HG03097 (cell line): ENCODE measurements around the gene EGFL8.
"Not testable (repeated sequence)": the region's sequence is repeated elsewhere in the genome, so short reads cannot be mapped to it uniquely, and the experiment has no call there.

Experiments
- ATAC-seq: cut with Tn5 transposase; IDR thresholded peaks from one replicate; pipeline ENCODE4 v1.9.1; 2021; ENCODE audit not compliant: unreplicated experiment, low FRiP score

EGFL8 gene

DNA sequence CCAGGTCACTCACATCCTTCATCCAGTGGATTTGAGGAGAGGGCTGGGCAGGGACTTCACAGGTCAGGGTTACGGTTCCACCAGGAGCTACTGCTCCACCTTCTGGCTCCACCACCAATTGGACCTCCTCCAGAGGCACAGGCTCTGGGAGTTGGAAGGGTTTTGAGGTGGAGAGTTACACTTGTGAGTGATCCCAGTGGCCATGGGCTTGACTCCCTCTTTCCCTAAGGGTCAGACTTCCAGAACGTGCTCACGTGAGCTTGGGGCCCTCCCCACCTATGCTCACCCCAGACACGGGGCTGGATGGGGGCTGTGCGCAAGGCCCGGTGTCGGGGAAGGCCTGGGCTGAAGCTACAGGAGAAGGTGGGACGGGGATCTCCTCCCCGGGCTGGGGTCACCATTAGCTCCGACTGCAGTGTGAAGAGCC, 18.2 kb downstream of the EGFL8 start:
- no peak for ATAC-seq

- ATAC-seq = no peak
Observed at GRCh38 chr6:32183030-32183429, 18.6 kb downstream of the EGFL8 start.

DNA sequence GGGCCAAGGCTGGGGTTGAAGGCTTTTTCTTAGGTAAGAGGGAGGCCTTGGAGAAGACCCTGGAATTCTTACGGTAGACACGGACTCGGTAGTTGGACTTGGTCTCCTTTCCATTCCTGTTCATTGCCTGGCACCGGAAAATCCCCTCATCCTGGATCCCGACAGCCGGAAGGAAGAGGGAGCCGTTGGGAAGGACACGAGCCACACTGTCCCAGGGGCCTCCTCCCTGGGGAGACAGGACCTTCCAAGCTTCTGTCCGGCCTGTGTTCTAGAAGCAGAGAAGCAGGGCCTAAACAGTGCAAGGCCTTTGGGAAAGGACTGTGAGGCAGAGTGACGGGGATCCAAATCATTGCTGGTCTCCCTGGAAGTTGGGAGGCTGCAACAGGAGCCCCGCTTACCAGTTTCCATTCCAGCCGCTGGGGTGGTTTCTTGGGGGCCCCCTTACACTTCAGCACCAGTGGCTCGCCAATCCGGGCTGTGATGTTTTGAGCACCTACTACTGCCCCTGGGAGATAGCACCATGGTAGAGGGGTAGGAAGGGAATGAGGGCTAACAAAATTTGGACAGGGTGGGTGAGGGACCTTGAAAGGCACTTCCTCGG, 19.2 kb downstream of the EGFL8 start:
- ATAC-seq = no peak

- ATAC-seq = no peak
Observed at GRCh38 chr6:32184084-32184640, 19.8 kb downstream of the EGFL8 start, which contains the start of gene AGER. Gene AGER (minus strand): TSS chr6:32184253. CDS start chr6:32184222, 31 bp downstream.

GRCh38 chr6:32185681-32186131, 21.3 kb downstream of the EGFL8 start:
- ATAC-seq = not testable (repeated sequence)

GRCh38 chr6:32186151-32186840, 21.9 kb downstream of the EGFL8 start:
- ATAC-seq = not testable (repeated sequence)

DNA sequence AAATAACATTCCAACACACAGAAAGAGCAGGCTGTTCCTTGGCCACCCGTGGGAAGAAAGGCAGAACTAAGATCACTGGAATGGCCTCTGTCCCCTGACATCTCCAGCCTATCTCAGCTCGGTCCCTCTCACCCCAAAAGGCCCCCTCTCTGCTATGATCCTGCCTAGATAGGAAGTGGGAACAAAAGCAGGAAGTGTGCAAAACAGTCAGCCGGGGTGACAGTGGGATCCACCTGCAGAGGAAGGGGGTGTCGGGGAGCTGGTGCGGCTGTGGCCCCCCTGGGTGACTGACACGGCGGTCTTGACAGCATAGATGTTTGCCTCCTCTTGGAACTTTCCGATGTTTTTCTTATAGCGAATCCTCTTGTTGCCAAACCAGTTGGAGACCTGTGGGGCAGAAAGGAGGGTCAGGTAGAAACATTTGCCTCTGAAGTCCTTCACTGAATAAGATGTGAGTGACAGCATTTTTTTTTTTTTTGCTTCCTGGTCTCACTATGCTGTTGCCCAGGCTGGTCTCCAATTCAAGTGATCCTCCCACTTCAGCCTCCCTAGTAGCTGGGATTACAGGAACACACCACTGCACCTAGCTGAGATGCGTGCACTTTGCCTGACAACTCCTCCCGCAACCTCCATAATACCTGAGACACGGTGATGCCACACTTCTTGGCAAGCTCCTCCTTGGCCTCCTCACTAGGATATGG, 22.8 kb downstream of the EGFL8 start:
- ATAC-seq = no peak

DNA sequence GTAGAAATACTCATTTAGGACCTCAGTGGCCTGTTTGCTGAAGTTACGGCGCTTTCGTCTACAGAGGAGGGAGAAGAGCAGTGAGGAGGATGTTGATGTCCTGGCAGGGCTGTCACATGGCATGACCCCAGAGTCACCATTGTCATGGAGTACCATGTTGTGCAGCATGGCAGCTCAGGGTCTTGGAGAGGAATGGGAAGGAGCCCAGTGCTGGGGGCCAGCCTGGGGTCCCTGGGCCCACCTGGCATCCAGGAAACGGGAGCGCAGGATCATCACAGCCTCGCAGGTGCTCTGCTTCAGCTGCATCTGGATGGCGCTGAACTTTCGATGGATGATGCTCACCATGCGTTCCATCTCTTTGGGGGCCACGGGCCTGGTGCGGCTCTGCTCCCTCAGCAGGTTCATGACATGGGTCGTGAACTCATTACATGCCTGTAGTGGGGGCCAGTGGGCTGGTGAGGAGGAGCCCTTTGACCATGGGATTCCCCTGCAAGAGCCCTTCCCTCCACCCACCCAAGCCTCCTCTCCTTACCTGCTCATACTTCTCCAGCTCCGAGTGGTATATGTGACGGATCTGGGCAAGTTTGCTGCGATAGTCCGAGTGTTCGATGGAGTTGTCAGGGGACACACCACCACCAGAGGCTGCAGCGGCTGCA, 23.5 kb downstream of the EGFL8 start:
- not testable (repeated sequence) for ATAC-seq

DNA sequence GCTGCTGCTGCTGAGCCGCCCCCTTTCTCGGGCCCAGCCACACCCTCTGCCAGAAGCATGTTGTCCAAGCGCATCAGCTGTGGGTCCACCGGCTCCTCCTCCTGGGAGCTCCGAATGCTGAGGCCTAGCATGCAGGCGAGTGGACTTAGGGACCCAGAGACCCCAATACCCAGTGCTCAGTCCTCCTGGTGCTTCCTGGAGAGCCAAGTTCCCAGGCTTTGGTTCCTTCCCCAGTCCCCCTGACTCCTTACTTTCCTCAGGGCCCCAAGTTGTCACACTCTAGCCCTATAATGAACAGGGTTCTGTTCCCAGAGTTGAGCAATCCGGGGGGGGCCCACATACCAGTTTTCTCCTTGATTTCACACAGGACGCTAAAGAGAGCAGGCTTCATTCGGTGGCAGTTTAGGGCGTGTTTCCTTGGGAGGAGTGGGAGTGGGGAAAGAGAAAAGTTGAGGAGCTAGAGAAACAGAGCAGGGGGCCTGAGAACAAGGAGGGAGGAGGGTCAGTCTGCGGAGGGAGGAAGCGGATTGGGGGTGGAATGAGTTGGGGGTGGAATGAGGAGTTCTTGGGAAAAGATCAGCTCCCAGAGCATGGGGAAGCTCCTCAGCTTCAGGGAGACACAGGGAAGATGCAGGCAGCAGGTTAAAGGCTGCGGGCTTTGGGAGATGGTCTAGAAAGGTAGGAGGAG, 24.1 kb downstream of the EGFL8 start:
- no peak for ATAC-seq

DNA sequence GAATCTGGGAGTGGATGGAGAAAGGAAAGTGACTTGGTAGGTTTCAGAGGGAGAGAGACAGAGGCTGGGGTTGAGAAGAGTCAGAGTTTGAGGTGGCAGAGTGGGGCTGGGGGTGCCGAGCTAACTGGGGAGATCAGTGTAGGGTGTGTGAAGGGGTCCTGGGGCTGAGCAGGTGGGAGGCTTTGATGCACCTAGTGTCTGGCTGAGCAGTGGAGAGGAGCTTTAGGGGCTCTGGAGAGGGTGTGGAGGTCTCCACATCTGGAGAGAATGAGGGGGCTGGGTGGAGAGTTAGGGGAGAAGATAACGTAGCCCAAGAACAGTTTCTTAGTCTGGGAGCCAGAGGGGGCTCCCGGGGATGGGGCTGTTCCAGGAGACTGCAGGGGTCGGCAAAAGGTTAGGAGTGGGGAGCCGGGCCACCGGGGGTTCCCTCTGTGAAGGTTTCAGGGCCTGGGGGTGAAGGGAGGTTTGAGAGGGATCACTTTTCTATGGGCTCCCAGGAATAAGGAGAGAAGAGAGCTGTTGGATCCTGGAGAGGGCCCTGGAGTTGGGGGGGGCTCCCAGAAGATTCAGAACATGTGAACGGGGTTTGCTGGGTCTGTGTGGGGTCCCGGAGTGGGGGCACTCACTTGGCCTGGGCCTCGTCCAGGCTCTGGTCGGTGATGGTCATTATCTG, 24.8 kb downstream of the EGFL8 start:
- no peak for ATAC-seq

DNA sequence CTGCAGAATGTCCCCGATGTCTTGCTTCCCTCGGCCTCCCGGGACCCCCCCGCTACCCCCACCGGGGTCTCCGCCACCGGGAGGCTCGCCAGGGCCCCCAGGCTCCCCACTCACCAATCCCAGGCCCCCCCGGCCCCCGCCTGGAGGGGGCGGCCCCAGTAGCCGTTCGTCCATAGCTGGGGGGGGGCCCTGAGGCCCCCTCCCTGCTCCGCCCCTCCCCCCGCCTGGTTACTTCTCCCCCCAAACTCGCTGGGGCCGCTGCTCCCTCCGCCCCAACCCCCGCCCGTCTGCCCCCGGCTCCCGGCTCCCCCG, 25.3 kb downstream of the EGFL8 start:
- no peak for ATAC-seq

DNA sequence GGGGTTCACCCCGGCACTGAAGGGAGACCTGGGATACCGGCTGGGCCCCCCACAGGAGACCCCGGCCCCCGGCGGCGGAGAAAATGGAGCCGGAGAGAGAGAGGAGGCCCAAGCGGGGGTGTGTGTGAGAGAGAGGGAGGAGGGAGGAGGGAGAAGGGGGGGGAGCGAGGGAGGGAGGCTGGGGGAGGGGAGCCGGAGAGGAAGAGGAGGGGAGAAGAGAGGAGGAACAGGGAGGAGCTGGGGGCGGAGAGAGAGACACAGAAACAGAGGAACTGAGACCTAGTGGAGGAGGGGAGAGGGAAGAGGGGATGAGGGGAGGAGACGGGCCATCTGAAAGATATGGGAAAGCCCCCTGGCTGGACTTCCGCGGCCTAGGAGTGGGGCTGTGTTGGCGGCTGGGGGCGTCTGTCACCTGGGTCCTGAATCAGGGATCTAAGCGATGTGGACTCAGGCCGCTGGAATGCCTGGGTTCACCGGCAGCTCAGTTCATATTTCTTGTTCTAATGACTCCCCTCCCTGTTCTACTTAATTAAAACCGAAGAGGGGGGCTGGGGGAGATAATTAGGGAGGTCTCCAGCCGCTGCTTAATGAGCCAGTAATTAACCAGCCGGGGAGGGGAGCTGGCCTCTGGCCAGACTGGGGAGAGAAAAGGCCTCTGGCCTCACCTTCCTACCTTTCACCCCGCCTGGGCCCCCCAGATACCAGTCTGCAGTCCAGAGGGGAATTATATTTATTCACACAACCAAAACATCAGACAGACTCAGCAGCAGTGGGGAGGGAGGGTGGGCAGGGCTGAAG, 25.9 kb downstream of the EGFL8 start, which contains the start of gene PBX2:
PBX2 (minus strand) TSS at position 149 of the 798 bp plus-strand sequence. CDS start 287 bp downstream, outside the sequence.
- ATAC-seq = no peak

- no peak for ATAC-seq
Observed at GRCh38 chr6:32190911-32191677, 26.7 kb downstream of the EGFL8 start.

DNA sequence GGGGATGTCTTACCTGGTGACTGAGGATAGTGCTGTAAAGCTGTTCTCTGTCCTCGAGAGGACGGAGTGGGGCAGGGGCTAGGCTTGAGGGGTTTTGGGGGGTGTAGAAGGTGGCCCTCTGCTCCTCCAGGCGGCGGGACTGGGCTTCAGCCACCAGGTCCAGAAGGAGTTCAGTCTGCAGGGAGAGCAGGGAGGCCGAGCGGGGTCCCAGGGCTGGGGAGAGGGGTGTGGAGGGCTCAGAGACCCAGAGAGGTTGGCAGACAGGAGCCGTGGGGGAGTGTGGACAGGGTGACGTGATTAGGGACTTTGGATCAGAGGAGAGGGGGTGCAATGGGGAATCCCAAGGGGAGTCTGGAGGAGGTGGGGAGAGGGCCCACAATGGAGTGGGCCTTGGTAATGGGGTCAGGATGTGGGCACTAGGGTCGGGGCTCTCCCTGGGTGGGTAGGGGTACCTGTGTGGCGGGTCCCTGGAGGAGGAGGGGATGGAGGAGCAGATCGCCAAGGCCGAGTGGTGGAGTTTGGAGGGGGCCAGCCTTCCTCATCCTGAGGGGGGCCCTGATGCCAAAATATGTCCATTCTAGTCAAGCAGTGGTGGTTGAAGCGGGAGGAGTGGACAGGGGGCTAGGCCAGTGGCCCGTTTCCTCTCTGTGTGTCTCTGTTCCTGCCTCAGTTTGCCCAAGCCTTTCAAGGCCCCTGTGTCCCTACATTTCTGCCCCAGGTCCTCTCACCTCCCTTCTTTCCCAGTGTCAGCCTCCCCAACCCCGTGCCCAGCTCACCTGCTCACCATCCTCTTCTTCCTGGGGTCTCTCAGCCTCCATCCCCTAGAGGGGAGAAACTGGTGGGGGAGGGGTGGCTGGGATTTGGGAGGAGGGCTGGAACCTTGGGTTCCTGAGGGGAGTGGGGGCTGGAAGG, 27.6 kb downstream of the EGFL8 start:
- no peak for ATAC-seq

GRCh38 chr6:32192608-32193039, 28.2 kb downstream of the EGFL8 start, which contains the start of gene GPSM3:
Gene GPSM3 (minus strand): TSS chr6:32192643. CDS start chr6:32192513, 130 bp downstream.
- no peak for ATAC-seq

GRCh38 chr6:32193096-32193495, 28.7 kb downstream of the EGFL8 start:
- not testable (repeated sequence) for ATAC-seq

GRCh38 chr6:32194388-32194787, 30.0 kb downstream of the EGFL8 start:
- no peak for ATAC-seq
